Measurements from ENCODE around the gene IPO11. TPM values are rescaled to one million over a fixed set of nuclear protein-coding genes. Genes with fewer than 3 reads are reported as not detected.

IPO11 gene
- total and polyA plus RNA-seq, 2 of the 13 experiments (the other 11 are each of a cell fraction or from before 2014, with no cell fraction given): 13.9 to 24.4 TPM

GRCh38 chr5:62600560-62601252 lies 188.1 kb downstream of the IPO11 start (continued):
- TF ChIP-seq, protein P1, sequence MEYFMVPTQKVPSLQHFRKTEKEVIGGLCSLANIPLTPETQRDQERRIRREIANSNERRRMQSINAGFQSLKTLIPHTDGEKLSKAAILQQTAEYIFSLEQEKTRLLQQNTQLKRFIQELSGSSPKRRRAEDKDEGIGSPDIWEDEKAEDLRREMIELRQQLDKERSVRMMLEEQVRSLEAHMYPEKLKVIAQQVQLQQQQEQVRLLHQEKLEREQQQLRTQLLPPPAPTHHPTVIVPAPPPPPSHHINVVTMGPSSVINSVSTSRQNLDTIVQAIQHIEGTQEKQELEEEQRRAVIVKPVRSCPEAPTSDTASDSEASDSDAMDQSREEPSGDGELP (IDR thresholded peaks at IDR 0.05; ENCODE audit: borderline replicate concordance, low read depth): peak; percentile 82
- TF ChIP-seq, protein P2, sequence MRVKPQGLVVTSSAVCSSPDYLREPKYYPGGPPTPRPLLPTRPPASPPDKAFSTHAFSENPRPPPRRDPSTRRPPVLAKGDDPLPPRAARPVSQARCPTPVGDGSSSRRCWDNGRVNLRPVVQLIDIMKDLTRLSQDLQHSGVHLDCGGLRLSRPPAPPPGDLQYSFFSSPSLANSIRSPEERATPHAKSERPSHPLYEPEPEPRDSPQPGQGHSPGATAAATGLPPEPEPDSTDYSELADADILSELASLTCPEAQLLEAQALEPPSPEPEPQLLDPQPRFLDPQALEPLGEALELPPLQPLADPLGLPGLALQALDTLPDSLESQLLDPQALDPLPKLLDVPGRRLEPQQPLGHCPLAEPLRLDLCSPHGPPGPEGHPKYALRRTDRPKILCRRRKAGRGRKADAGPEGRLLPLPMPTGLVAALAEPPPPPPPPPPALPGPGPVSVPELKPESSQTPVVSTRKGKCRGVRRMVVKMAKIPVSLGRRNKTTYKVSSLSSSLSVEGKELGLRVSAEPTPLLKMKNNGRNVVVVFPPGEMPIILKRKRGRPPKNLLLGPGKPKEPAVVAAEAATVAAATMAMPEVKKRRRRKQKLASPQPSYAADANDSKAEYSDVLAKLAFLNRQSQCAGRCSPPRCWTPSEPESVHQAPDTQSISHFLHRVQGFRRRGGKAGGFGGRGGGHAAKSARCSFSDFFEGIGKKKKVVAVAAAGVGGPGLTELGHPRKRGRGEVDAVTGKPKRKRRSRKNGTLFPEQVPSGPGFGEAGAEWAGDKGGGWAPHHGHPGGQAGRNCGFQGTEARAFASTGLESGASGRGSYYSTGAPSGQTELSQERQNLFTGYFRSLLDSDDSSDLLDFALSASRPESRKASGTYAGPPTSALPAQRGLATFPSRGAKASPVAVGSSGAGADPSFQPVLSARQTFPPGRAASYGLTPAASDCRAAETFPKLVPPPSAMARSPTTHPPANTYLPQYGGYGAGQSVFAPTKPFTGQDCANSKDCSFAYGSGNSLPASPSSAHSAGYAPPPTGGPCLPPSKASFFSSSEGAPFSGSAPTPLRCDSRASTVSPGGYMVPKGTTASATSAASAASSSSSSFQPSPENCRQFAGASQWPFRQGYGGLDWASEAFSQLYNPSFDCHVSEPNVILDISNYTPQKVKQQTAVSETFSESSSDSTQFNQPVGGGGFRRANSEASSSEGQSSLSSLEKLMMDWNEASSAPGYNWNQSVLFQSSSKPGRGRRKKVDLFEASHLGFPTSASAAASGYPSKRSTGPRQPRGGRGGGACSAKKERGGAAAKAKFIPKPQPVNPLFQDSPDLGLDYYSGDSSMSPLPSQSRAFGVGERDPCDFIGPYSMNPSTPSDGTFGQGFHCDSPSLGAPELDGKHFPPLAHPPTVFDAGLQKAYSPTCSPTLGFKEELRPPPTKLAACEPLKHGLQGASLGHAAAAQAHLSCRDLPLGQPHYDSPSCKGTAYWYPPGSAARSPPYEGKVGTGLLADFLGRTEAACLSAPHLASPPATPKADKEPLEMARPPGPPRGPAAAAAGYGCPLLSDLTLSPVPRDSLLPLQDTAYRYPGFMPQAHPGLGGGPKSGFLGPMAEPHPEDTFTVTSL (CRISPR knock-in tag; IDR thresholded peaks at IDR 0.05; ENCODE audit: borderline replicate concordance): peak; percentile 61; the same call in 1 of the 2 replicates
- no peak for TF ChIP-seq KMT2B (CRISPR knock-in tag; IDR thresholded peaks at IDR 0.05)
- TF ChIP-seq PITX1 (CRISPR knock-in tag; IDR thresholded peaks at IDR 0.05): 0 out of 2 replicates have a peak, but pooled peaks have one; percentile 30
- no peak for TF ChIP-seq TEAD2 (CRISPR knock-in tag; IDR thresholded peaks at IDR 0.05)
- 0 out of 2 replicates have a peak, but pooled peaks have one; percentile 33 for TF ChIP-seq HDAC1 (CRISPR knock-in tag; IDR thresholded peaks at IDR 0.05)

Data from HepG2 (cell line).